Astrocyte (in vitro differentiated cells and primary cell): ENCODE results near the gene MARCHF10.

Experiments
- EZH2 ChIP-seq: IDR thresholded peaks from 2 replicates; pipeline ENCODE4 v1.6.1; 2012; ENCODE audit warnings: mild to moderate bottlenecking, low read length, inconsistent platforms; ENCODE audit not compliant: insufficient read depth
- TF ChIP-seq, protein P1 (sequence below): IDR thresholded peaks from 2 replicates; pipeline ENCODE4 v1.5.1; 2011; ENCODE audit warnings: low read depth, mild to moderate bottlenecking, inconsistent platforms, low read length, moderate library complexity; ENCODE audit not compliant: insufficient read depth

GRCh38 chr17:62782730-62783270 is 25.3 kb downstream of the MARCHF10 start:
- TF ChIP-seq, protein P1, sequence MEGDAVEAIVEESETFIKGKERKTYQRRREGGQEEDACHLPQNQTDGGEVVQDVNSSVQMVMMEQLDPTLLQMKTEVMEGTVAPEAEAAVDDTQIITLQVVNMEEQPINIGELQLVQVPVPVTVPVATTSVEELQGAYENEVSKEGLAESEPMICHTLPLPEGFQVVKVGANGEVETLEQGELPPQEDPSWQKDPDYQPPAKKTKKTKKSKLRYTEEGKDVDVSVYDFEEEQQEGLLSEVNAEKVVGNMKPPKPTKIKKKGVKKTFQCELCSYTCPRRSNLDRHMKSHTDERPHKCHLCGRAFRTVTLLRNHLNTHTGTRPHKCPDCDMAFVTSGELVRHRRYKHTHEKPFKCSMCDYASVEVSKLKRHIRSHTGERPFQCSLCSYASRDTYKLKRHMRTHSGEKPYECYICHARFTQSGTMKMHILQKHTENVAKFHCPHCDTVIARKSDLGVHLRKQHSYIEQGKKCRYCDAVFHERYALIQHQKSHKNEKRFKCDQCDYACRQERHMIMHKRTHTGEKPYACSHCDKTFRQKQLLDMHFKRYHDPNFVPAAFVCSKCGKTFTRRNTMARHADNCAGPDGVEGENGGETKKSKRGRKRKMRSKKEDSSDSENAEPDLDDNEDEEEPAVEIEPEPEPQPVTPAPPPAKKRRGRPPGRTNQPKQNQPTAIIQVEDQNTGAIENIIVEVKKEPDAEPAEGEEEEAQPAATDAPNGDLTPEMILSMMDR = no peak
- TF ChIP-seq EZH2 = no peak
